ENCODE data around the gene ST3GAL4.

ST3GAL4 gene

GRCh38 chr11:126391286-126391954 is 35.9 kb downstream of the ST3GAL4 start (continued):
- no peak for TF ChIP-seq PRDM10 (tag by site-specific recombination; IDR thresholded peaks at IDR 0.05)

- Histone ChIP-seq H3K4me1 (ENCODE audit: control insufficient read depth, insufficient read depth, low read length) (no peaks in the 10 kb centered on the region), H3K27ac (ENCODE audit: extremely low read depth, low read depth, low read length) (no peak overlapping the region), H3K9me3 (ENCODE audit: control insufficient read depth, insufficient read depth, low read depth, low read length) (no peaks in the 10 kb centered on the region), H3K36me3 (ENCODE audit: control insufficient read depth in 2 of 2, insufficient read depth in 1 of 2, low read length in 2 of 2) (no peaks in the 10 kb centered on the region), H3K4me3 (ENCODE audit: low read depth, low read length) (no peak overlapping the region)
- TF ChIP-seq ZNF623 (tag by site-specific recombination; IDR thresholded peaks at IDR 0.05) (no peak), ZNF19 (tag by site-specific recombination; IDR thresholded peaks at IDR 0.05; ENCODE audit: low read depth) (no peak), ZNF560 (tag by site-specific recombination; IDR thresholded peaks at IDR 0.05; ENCODE audit: borderline replicate concordance) (no peak), ZNF140 (tag by site-specific recombination; IDR thresholded peaks at IDR 0.05) (no peak), ZNF449 (tag by site-specific recombination; IDR thresholded peaks at IDR 0.05) (no peak), ZFP41 (tag by site-specific recombination; IDR thresholded peaks at IDR 0.05; ENCODE audit: borderline replicate concordance) (no peak), ZNF521 (tag by site-specific recombination; IDR thresholded peaks at IDR 0.05) (no peak), ZNF202 (tag by site-specific recombination; IDR thresholded peaks at IDR 0.05; ENCODE audit: borderline replicate concordance) (no peak), ZNF555 (tag by site-specific recombination; conservative IDR thresholded peaks at IDR 0.05) (no peak), TRIM28 (IDR thresholded peaks at IDR 0.05; ENCODE audit: borderline replicate concordance, low read length) (no peak), KLF8 (tag by site-specific recombination; IDR thresholded peaks at IDR 0.05) (no peak), ZNF548 (tag by site-specific recombination; IDR thresholded peaks at IDR 0.05) (no peak)
- ChIA-PET POLR2A (interaction anchor here (0.5 kb wide), 1 partner anchor 490 kb away, joined by 3 read pairs; no protein-coding TSS in a partner anchor), CTCF (interaction anchor here (0.5 to 1.1 kb wide), 2 partner anchors 81 to 579 kb away, joined by 3 to 4 read pairs; no protein-coding TSS in a partner anchor)
These were observed 36.6 kb downstream of the ST3GAL4 start for GRCh38 chr11:126391970-126392632.

GRCh38 chr11:126392633-126393013 is 37.1 kb downstream of the ST3GAL4 start:
- no peak overlapping the region for H3K27ac ChIP-seq (ENCODE audit: extremely low read depth, low read depth, low read length)
- H3K4me3 ChIP-seq (ENCODE audit: low read depth, low read length) = no peak overlapping the region
- ChIA-PET CTCF (interaction anchor here (1.1 kb wide), 1 partner anchor 82 kb away, joined by 4 read pairs; no protein-coding TSS in a partner anchor), POLR2A (no interaction called here)
- TF ChIP-seq ZNF510 (tag by site-specific recombination; IDR thresholded peaks at IDR 0.05; ENCODE audit: insufficient replicate concordance) = no peak
- TF ChIP-seq ZSCAN30 (tag by site-specific recombination; IDR thresholded peaks at IDR 0.05) = no peak
- TF ChIP-seq ZNF560 (tag by site-specific recombination; IDR thresholded peaks at IDR 0.05; ENCODE audit: borderline replicate concordance) = no peak
- TF ChIP-seq WT1 (tag by site-specific recombination; IDR thresholded peaks at IDR 0.05) = no peak
- TF ChIP-seq ZBTB1 (tag by site-specific recombination; IDR thresholded peaks at IDR 0.05) = no peak
- TF ChIP-seq ZNF302 (tag by site-specific recombination; IDR thresholded peaks at IDR 0.05; ENCODE audit: low read depth) = no peak
- no peak for TF ChIP-seq ZBTB8A (tag by site-specific recombination; IDR thresholded peaks at IDR 0.05)
- no peak for TF ChIP-seq ZBTB20 (tag by site-specific recombination; IDR thresholded peaks at IDR 0.05)
- TF ChIP-seq ZNF529 (tag by site-specific recombination; IDR thresholded peaks at IDR 0.05; ENCODE audit: insufficient replicate concordance) = no peak
- no peak for TF ChIP-seq ZNF121 (tag by site-specific recombination; IDR thresholded peaks at IDR 0.05)
- no peaks in the 10 kb centered on the region for H3K4me1 ChIP-seq (ENCODE audit: control insufficient read depth, insufficient read depth, low read length)
- no peaks in the 10 kb centered on the region for H3K36me3 ChIP-seq (ENCODE audit: control insufficient read depth in 2 of 2, insufficient read depth in 1 of 2, low read length in 2 of 2)
- no peaks in the 10 kb centered on the region for H3K9me3 ChIP-seq (ENCODE audit: control insufficient read depth, insufficient read depth, low read depth, low read length)
